HTR-8/SVneo (cell line): ENCODE data around the gene NBAS.

Source experiments
- DNase-seq: peaks from one replicate; pipeline ENCODE4 v3.0.0; 2011; ENCODE audit warnings: low spot score, mixed read lengths; ENCODE audit not compliant: insufficient read length
- FAIRE-seq: peaks from 2 replicates; lab custom pipeline; 2011; peaks lifted over from hg19 to GRCh38; lab: Jason Lieb, UNC

The NBAS gene

GRCh38 chr2:15191789-15192188 lies 369.3 kb downstream of the NBAS start:
- FAIRE-seq (peak; percentile 36), DNase-seq (no peak)

GRCh38 chr2:15189216-15189615 lies 371.9 kb downstream of the NBAS start:
- DNase-seq (no peak), FAIRE-seq (no peak)

GRCh38 chr2:15187702-15188101 lies 373.4 kb downstream of the NBAS start:
- FAIRE-seq (no peak), DNase-seq (no peak)

- FAIRE-seq (no peak), DNase-seq (no peak)
Measured at GRCh38 chr2:15186118-15186517, 375.0 kb downstream of the NBAS start.

GRCh38 chr2:15184491-15184890 lies 376.6 kb downstream of the NBAS start:
- DNase-seq (no peak), FAIRE-seq (no peak)

GRCh38 chr2:15182275-15182674 lies 378.9 kb downstream of the NBAS start:
- no peak for FAIRE-seq
- DNase-seq: no peak

- FAIRE-seq (no peak), DNase-seq (no peak)
Measured at GRCh38 chr2:15181092-15181745, 379.9 kb downstream of the NBAS start.

- FAIRE-seq: no peak
- DNase-seq: no peak
Measured at GRCh38 chr2:15180379-15180778, 380.8 kb downstream of the NBAS start.

- DNase-seq (no peak), FAIRE-seq (no peak)
Measured at GRCh38 chr2:15178946-15179345, 382.2 kb downstream of the NBAS start.

- DNase-seq (peak; percentile 4), FAIRE-seq (no peak)
Measured at GRCh38 chr2:15177103-15177502, 384.0 kb downstream of the NBAS start.

- DNase-seq (no peak), FAIRE-seq (no peak)
Measured at GRCh38 chr2:15176604-15177003, 384.5 kb downstream of the NBAS start.

- DNase-seq: no peak
- no peak for FAIRE-seq
Measured at GRCh38 chr2:15174567-15174966, 386.6 kb downstream of the NBAS start.

GRCh38 chr2:15173501-15173900 lies 387.6 kb downstream of the NBAS start:
- FAIRE-seq (no peak), DNase-seq (no peak)

GRCh38 chr2:15172825-15173224 lies 388.3 kb downstream of the NBAS start:
- DNase-seq (no peak), FAIRE-seq (no peak)

- DNase-seq (peak; percentile 18), FAIRE-seq (no peak)
Measured at GRCh38 chr2:15170070-15170775, 390.9 kb downstream of the NBAS start.

- DNase-seq (peak; percentile 85), FAIRE-seq (peak; percentile 64)
Measured at GRCh38 chr2:15169326-15170069, 391.6 kb downstream of the NBAS start.

- FAIRE-seq (no peak), DNase-seq (no peak)
Measured at GRCh38 chr2:15168116-15168515, 393.0 kb downstream of the NBAS start.

- no peak for FAIRE-seq
Measured at GRCh38 chr2:15166878-15167277, 394.3 kb downstream of the NBAS start.

GRCh38 chr2:15163326-15163725 lies 397.8 kb downstream of the NBAS start:
- no peak for DNase-seq
- no peak for FAIRE-seq

More at GRCh38 chr2:15166878-15167277, 394.3 kb downstream of the NBAS start:
- no peak for DNase-seq

- DNase-seq: no peak
- no peak for FAIRE-seq
Measured at GRCh38 chr2:15162620-15163019, 398.5 kb downstream of the NBAS start.
